ENCODE measurements around the gene ASPHD2. TPM values are rescaled to one million over a fixed set of nuclear protein-coding genes. Genes with fewer than 3 reads are reported as not detected.
"Not testable (repeated sequence)": the region's sequence is repeated elsewhere in the genome, so short reads cannot be mapped to it uniquely, and the experiment has no call there.

Gene ASPHD2
- polyA plus RNA-seq, 4 donors: 3.4 to 4.8 (median 4.1) TPM

DNA sequence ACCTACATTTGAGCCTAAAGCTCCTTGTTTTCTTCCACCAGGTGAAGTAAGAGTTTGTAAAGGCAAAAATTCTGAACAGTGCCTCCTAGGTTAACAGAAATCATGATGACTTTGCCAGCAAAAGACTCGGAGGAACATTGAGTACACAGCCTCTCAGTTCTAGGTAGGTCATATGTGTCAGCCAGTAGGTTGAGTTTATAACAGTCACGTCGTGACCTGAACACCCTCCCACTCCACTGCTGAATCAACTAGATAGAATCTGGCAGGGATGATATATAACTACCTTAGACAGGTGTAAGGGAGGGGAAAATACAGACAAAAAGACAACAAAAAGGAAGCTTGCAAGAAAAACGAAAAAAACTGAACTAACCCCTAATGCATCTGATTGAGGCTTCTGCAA lies 12.8 kb upstream of the ASPHD2 start:
- DNase-seq (ENCODE audit: low read depth in 4 of 4, low spot score in 3 of 4): no peak

DNA sequence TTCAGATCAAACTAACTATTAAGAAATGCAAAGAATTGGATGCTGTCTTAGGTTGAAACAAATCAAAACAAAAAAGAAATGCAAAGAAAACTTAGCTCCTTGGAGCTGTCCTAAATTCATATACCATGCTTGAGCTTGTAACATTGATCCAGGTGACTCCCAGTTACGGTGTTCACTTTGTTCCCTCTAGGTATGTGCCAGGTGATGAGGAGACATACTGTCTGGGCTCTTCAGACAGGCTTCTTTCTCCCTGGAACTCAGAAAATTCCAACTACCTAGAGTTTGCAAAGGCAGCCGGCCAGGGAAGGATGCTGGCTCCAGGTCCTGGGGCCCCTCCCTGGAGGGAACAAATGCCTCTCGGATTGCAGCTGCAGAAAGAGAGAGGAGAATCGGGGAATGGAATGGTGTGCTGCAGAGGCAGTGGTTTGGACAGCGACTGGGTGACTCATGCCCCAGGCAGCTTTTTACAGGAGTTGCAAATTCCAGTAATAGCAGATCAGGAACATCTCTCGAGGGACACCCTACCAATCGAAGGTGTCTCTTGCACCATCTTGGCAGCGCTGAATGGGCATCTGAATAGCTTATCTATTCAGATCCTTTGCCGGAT lies 12.3 kb upstream of the ASPHD2 start:
- no peak for DNase-seq (ENCODE audit: low read depth in 4 of 4, low spot score in 3 of 4)

DNA sequence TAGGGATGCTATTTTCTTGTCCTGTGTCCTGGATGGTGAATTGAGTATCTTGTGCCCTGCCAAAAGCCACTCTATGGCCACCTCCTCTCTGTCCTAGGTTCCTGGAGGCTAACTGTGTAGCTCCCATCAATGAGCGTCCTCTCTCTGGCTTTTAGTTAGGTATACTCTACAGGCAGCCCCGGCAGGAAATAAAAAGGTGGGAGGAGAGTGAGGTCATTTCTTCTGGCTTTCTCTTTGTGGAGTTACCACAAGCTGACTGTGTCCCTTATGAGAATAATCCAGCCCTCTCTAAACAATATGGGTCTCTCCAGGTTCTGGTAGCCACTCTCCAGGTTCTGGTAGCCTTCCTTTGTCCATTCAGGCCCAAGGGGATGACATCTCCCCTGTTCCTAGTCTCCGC lies 11.7 kb upstream of the ASPHD2 start:
- DNase-seq (ENCODE audit: low read depth in 4 of 4, low spot score in 3 of 4): no peak

DNA sequence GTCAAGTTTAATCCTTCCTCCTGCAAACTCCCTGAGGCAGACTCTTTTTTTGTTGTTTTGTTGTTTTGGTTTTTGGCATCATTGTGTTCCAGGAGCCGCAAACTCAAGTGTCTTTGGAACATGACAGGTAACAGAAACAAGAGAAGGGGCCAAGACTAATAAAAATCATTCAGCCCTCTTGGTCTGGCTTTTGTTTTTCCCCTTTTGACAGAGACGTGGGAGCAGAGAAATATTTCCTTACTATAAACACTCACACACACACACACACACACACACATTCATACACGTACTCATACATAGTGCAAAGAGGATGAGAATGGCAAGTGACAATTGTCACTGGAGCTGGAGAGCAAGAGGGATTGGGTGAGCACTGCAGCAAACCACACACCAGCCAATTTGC lies 10.4 kb upstream of the ASPHD2 start:
- no peak for DNase-seq (ENCODE audit: low read depth in 4 of 4, low spot score in 3 of 4)

DNA sequence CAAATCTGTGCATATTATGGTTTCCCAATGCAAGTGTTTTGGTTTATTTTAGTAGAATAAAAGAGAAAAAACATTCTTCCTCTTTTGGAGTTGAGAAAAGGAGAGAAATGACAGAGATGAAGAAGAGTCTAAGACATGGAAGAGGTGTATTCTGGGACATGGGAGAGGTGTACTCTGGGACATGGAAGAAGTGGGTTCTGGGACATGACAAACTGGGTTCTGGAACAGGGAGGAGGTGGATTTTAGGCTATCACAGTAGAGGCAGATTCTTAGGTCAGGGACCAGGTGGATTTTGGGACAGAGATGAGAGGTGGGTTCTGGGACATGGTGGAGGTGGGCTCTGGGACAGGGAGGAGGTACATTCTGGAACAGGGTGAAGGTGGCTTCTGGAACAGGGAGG lies 2.1 kb upstream of the ASPHD2 start:
- no peak for DNase-seq (ENCODE audit: low read depth in 4 of 4, low spot score in 3 of 4)

DNA sequence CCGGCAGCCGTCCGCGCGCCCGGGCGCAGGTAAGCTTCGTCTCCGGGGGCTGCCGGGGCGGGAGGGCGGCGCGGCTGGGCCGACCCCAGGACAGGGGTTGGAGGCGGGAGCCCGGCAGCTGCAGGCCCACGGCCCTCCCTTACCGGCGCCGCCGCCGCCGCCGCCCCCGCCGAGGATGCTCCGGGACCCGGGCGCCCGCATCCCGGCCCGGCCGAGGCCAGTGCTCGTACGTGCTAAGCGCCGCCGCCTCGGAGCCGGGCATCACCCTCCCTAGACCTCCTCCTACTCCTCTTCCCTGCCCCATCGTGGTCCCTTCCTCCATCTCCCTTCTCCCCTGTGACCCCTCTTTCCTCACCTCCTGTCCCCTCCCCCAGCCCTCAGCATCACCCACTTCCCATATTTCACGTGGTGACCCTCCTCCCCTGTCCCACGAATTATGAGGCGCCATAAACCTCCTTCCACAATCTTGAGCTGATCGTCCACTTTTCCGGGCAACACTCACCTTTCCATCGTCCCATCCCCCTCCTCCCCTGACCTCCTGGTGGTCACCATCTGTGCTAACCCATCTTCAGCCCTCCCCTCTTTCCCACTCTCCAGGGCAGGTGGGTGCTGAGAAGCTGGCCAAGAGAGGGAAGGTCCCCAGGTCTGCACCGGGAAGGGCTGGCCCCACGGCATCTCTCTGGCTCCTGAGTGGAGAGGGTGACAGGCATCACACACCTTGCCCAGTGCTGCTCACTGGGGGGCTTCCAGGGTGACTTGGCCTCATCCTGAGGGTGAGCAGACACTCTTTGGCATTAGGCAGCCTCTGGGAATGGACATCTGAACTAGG lies 612 bp downstream of the ASPHD2 start:
- no peak for DNase-seq (ENCODE audit: low read depth in 4 of 4, low spot score in 3 of 4)

DNA sequence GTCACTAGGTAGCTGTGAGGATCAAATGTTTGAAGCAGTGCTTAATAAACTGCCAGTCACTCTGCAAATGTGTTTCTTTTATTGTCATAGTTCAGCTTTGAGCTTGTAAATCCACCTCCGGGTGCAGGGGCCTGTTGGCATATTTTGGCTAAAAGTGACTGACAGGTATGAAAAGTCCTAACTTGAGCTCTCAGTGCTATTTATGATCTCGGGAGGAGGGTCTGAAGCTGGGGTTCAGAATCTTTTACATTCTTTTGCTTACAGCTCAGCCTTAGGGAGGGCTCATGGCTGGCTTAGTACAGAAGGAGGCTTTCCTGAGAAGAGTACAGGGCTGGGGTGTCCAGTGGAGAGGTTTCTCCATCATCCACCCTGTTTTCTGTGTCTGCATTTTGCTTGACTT lies 1.5 kb downstream of the ASPHD2 start:
- no peak for DNase-seq (ENCODE audit: low read depth in 4 of 4, low spot score in 3 of 4)

DNA sequence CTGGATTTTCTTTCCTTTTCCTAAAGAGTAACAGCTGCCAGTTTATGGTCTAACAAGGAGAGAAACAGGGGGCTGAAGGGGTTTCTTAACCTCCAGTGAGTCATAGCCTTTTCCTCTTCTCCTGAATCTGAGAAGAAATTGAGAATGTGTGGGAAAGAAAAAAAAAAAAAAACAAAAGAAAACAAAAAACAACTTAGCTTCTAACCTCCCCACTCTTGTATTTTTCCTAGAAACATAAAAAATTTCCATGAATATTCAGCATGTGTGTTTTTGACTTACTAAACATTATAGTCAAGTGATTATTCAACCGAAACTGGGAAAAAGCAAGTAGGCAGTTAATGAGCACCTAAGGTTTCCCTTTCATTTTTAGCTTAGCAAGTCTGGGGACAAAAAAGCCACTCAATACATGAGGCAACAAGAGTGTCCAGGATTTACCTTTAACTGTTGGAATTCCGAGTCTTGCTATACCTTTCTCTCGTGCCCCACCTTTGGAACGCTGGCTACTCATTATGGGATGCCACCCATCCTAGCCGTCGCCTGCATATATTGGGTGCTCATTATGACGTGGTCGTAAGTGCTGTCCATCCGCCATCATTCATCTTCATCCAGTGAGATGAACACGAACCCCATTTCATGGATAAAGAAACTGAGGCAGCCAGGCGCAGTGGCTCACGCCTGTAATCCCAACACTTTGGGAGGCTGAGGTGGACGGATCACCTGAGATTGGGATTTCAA lies 2.4 kb downstream of the ASPHD2 start:
- DNase-seq (ENCODE audit: low read depth in 4 of 4, low spot score in 3 of 4): no peak

DNA sequence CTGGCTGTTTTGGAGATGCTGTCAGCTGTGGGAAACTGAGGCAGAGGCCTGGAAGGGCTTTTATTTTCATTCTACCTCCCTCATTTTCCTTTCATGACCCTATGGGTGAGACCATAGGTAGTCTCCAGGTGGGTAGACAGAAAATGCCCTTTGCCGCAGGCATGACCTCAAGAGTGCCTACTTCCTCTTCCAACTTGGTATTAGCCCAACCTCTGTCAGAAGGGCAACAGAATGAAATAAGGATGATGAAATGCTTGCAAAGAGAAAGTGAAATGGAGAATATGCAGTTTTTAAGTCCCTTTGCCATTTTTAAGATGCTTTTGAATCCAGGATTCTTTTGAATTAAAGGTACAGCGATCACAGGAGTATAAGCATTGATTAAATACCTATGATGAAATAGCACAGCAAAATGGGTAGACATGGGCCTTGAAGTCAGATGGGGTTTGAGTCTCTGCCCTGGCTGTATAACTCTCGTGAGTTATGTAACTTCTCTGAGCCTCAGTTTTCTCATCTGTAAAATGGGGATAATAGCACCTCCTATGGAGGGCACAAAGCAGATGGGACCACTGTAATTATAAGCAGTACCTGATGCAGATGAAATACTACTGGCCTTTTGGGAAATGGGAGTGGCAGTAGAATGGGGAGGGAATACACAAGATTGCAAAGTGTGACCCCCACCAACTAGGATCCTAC lies 3.7 kb downstream of the ASPHD2 start:
- DNase-seq (ENCODE audit: low read depth in 4 of 4, low spot score in 3 of 4): no peak

DNA sequence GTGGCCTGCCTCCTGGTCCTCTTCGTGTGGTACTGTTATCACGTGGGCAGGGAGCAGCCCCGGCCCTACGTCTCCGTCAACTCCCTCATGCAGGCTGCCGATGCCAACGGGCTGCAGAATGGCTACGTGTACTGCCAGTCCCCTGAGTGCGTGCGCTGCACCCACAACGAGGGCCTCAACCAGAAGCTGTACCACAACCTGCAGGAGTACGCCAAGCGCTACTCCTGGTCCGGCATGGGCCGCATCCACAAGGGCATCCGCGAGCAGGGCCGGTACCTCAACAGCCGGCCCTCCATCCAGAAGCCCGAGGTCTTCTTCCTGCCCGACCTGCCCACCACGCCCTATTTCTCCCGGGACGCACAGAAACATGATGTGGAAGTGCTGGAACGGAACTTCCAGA lies 4.7 kb downstream of the ASPHD2 start:
- no peak for DNase-seq (ENCODE audit: low read depth in 4 of 4, low spot score in 3 of 4)

DNA sequence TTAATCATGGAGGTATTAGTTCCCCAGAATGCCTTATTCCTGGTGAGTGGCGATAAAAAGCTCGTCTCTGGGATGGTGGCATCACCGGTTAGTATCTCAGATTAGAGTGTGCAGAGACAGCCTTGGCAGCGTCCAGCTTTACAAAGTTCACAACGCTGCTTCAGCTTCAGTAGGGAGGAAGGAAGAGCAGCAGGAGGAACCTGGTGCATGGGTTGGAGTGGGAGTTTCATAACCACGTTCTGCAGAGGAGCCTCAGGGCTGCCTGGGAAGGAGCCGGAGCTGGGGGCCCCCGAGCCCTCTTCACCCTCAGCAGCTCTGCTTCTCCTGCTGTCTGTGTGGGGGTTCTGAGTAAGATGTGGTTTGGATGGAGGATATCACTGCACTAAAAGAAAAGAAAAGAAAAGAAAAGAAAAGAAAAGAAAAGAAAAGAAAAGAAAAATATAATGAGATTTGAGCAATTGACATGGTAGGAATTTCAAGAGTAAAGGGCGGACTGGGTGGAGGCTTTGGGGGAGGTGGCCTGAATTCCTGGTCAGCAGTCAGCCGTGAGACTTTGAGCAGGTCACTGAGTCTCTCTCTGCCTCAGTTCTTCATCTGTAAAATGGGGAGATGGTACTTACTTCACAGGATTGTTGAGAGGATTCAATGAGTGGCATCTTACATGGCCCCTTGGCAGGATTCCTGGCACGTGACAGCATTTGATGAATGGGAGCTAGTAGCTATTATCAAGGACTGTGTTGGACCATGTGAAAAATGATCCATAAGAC lies 6.5 kb downstream of the ASPHD2 start:
- DNase-seq (ENCODE audit: low read depth in 4 of 4, low spot score in 3 of 4): no peak

DNA sequence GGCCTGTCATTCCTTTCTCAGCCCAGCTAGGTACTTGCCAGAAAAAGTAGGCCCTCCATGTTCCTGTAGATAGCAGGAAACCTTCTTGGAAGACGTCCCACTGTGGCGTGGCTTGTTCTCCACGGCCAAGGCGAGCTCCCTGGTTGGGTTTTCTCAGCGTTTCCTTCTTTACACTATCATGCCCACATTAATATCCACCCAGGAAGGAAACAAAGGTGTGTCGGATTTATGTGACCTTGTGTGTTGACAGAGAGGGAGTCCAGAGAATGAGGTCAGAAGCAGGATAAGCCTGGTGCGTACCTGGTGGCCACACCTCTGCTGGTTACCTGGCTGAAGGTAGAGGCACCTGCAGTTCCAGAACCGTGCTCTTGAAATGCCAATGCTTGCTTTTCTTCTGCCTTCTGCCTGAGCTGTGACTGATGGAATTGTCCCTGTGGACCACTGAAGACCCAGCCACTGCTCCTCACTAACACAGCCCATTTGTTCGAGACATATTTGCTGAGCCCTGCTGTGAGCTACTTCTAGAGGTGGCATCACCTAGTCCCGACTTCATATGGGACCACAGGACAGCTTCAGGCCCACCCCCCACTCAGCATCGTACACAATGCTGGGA lies 7.9 kb downstream of the ASPHD2 start:
- no peak for DNase-seq (ENCODE audit: low read depth in 4 of 4, low spot score in 3 of 4)

DNA sequence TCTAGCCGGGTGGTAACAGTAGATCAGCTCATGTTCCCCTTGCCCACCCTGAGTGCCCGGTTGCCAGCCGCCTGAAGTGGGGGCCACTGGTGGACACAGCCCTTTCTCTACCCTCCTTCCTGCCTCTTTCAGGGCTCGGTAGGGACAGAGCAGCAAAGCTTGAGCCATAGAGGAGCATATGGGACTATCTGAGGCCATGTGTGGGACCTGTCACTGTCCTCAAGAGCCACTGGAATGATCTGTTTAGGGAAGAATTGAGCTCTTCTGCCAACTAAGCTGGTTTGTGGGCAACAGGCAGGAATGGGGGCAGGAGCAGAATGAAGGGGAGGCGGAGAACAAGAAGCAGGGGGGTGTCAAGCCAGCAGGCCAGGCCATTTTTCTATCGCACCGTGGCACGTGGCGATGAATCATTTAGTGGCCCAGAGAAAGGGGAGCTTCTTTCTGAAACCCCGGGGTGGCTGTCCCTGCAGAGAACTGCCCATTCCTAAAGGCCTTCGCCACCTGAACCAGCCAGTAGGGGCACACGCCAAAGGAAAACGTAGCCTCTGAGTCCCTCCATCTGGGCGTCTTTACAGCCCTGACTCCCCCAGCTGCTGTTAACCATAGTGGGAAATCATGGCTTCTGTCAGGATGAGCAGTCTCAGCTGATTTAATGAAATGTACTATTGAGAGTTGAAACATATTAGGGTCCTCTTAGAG lies 8.8 kb downstream of the ASPHD2 start:
- DNase-seq (ENCODE audit: low read depth in 4 of 4, low spot score in 3 of 4): no peak

DNA sequence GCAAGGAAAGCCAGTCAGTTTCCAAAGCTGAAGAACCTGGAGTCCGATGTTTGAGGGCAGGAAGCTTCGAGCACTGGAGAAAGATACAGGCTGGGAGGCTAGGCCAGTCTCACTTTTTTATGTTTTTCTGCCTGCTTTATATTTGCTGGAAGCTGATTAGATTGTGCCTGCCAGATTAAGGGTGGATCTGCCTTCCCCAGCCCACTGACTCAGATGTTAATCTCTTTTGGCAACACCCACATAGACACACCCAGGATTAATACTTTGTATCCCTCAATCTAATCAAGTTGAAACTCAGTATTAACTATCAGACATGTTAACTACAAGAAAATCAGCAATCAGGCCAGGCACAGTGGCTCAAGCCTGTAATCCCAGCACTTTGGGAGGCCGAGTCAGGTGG lies 9.7 kb downstream of the ASPHD2 start:
- not testable (repeated sequence) for DNase-seq (ENCODE audit: low read depth in 4 of 4, low spot score in 3 of 4)

DNA sequence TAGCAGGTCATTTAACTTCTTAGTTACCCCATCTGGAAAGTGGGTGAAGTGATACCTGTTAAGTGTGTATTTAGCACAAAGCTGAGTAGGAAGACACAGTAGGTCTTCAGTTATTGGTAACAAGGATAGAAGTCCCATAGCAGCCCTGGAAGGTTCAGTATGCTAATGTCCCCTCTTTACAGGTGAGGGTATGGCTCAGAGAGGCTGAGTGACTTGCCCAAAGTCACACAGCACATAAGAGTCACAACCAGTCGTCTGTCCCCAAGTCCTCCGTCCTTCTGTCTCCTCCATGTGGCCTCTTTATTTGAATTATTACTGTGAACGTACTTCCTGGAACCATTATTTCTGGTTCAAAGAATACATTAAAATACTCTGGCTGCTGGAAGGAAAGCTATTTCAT lies 10.5 kb downstream of the ASPHD2 start:
- no peak for DNase-seq (ENCODE audit: low read depth in 4 of 4, low spot score in 3 of 4)

DNA sequence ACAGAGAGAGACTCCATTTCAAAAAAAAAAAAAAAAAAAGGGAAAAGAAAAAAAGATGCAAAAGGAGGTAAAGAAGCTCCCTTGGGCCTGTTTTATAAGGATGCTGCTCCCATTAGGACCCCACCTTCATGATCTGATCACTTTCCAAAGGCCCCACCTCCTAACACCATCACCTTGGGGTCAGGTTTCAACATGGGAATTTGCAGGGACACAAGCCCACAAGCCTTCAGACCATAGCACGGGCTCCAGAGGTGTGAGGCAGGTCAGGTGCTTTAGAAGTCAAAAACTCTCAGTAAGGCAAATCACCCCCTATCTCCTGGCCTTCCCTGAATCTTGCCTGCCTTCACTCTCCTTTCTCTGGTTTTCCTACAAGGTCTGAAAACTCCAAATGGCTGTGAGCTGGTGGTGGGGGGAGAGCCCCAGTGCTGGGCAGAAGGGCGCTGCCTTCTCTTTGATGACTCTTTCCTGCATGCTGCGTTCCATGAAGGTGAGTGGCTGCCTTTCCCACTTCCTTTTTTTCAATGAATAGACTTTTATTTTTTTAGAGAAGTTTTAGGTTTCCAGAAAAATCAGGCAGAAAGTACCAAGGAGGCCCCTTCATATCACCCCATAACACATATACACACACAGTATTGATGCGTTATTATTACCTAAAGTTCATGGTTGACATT lies 13.2 kb downstream of the ASPHD2 start:
- no peak for DNase-seq (ENCODE audit: low read depth in 4 of 4, low spot score in 3 of 4)

DNA sequence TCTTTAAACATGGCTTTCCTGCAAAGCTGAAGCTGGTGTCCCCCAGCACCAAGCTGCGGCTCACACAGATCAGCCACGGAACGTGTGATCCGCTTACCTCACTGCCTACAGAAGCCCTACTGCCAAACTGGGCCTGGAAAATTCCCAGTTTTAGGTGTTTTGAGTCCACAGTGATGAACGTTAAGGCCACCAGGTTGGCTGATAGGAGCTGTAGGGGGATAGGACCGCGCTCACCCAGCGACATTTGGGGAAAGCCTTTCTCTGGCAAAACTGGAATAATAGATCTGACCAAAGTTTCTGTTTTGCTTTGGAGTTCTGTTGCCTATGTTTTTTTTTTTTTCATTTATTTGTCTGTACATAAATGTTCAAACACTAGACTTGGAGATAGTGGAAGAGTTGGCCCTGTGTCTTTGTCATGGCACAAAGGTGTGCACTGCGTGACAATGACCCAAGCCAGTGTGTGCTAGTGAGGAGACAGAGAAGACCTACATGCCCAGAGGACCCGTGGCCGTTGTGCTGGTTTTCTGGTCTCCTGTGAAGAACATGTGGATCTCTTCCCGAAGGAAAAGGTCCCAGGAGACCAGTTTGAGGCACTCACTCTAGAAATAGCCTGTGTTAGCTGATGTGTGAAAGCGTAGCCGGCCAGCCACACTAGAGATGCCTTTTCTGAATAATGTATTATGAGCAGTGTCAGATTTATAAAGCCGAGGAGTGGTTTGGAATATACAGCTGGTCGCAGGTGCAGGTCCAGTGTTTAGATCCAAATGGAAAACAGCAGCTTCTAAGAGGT lies 15.0 kb downstream of the ASPHD2 start:
- no peak for DNase-seq (ENCODE audit: low read depth in 4 of 4, low spot score in 3 of 4)

DNA sequence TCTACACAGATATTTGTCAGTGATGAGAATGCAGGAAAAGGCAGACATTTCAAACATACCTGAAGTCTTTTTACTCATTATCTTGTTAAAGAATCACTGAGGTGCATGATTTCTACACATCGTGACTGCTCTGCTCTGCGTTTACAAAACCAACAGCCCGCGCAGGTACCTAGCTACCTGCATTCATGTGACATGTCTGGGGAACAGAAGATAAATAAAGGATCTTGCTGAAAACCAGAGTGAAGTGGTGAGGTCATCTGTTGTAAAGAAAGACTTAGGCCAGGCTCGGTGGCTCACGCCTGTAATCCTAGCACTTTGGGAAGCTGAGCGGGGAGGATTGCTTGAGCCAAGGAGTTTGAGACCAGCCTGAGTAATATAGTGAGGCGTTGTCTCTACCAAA lies 15.7 kb downstream of the ASPHD2 start:
- no peak for DNase-seq (ENCODE audit: low read depth in 4 of 4, low spot score in 3 of 4)

Data from right renal pelvis (tissue), 4 donors.